ENCODE results near the gene PGBD5. TPM values are rescaled to one million over a fixed set of nuclear protein-coding genes. Genes with fewer than 3 reads are reported as not detected.

PGBD5 gene
- total RNA-seq, 1 donor from 2014 or later, result 14.7 TPM

DNA sequence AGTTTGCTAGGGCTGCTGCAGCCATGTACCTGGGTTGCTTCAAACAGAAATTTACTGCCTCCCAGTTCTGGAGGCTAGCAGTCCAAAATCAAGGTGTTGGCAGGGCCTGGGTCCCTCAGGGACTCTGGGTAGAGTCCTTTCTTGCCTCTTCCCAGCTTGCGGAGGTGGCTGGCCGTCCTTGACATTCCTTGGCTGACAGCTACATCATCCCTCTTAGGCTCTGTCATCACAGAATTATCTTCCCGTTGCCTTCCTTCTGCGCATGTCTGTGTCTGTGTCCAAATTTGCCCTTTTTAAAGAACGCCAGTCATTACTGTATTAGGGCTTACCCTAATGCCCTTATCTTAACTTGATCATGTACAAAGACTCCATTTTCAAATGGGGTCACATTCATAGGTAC is 37.6 kb upstream of the PGBD5 start:
- H3K4me3 Mint-ChIP-seq (ENCODE audit: unreplicated experiment), result no peak overlapping the region
- FAIRE-seq, result no peak
- no peaks in the 10 kb centered on the region for H3K9me3 Mint-ChIP-seq (ENCODE audit: unreplicated experiment)
- Histone ChIP-seq H3K9me3 (ENCODE audit: insufficient read depth, low read depth, low read length) (no peaks in the 10 kb centered on the region), H3K79me2 (ENCODE audit: insufficient read depth, low read length) (no peaks in the 10 kb centered on the region), H3K36me3 (ENCODE audit: insufficient read depth, low read length) (no peaks in the 10 kb centered on the region), H2AFZ (ENCODE audit: low read depth, low read length) (no peak overlapping the region), H3K4me2 (ENCODE audit: low read length) (no peak overlapping the region), H4K20me1 (ENCODE audit: insufficient read depth, low read length) (no peaks in the 10 kb centered on the region), H3K4me1 (ENCODE audit: insufficient read depth, low read length) (no peaks in the 10 kb centered on the region), H3K4me3 (ENCODE audit: insufficient read depth, low read depth, low read length) (no peak overlapping the region), H3K27me3 (ENCODE audit: insufficient read depth, low read length) (no peaks in the 10 kb centered on the region), H3K9ac (ENCODE audit: low read length) (no peak overlapping the region), H3K27ac (ENCODE audit: low read depth, low read length) (no peak overlapping the region)
- no peaks in the 10 kb centered on the region for H3K27me3 Mint-ChIP-seq (ENCODE audit: low read depth, unreplicated experiment)
- TF ChIP-seq, protein P1, sequence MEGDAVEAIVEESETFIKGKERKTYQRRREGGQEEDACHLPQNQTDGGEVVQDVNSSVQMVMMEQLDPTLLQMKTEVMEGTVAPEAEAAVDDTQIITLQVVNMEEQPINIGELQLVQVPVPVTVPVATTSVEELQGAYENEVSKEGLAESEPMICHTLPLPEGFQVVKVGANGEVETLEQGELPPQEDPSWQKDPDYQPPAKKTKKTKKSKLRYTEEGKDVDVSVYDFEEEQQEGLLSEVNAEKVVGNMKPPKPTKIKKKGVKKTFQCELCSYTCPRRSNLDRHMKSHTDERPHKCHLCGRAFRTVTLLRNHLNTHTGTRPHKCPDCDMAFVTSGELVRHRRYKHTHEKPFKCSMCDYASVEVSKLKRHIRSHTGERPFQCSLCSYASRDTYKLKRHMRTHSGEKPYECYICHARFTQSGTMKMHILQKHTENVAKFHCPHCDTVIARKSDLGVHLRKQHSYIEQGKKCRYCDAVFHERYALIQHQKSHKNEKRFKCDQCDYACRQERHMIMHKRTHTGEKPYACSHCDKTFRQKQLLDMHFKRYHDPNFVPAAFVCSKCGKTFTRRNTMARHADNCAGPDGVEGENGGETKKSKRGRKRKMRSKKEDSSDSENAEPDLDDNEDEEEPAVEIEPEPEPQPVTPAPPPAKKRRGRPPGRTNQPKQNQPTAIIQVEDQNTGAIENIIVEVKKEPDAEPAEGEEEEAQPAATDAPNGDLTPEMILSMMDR (IDR thresholded peaks at IDR 0.05; ENCODE audit: insufficient read depth, low read depth, low read length), result no peak
- TF ChIP-seq EZH2 (IDR thresholded peaks at IDR 0.05; ENCODE audit: insufficient read depth, low read length), result no peak
- no peak for DNase-seq (ENCODE audit: low read depth)
- H3K27ac Mint-ChIP-seq (ENCODE audit: unreplicated experiment), result no peak overlapping the region
- H3K4me1 Mint-ChIP-seq (ENCODE audit: low read depth, unreplicated experiment), result peaks cover 14% of the 10 kb centered on the region
- H3K36me3 Mint-ChIP-seq (ENCODE audit: low read depth, unreplicated experiment), result peaks cover 1% of the 10 kb centered on the region

DNA sequence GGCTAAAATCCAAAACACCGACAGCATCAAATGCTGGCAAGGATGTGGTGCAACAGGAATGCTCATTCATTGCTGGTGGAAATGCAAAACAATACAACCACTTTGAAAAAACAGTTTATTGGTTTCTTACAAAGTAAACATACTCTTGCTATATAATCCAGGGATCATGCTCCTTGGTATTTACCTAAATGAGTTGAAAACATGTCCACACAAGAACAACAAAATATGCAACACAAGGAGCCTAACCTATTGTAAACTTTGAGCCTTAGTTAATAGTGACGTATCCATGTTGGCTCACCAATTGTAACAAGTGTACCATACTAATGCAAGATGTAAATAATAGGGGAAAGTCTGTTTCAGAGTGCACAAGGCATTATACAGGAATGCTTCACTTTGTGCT is 37.2 kb upstream of the PGBD5 start:
- DNase-seq (ENCODE audit: low read depth) (no peak), FAIRE-seq (no peak)
- Histone ChIP-seq H3K4me1 (ENCODE audit: insufficient read depth, low read length) (no peaks in the 10 kb centered on the region), H3K4me2 (ENCODE audit: low read length) (no peak overlapping the region), H4K20me1 (ENCODE audit: insufficient read depth, low read length) (no peaks in the 10 kb centered on the region), H3K79me2 (ENCODE audit: insufficient read depth, low read length) (no peaks in the 10 kb centered on the region), H3K4me3 (ENCODE audit: insufficient read depth, low read depth, low read length) (no peak overlapping the region), H3K27ac (ENCODE audit: low read depth, low read length) (no peak overlapping the region), H2AFZ (ENCODE audit: low read depth, low read length) (no peak overlapping the region), H3K9ac (ENCODE audit: low read length) (no peak overlapping the region), H3K9me3 (ENCODE audit: insufficient read depth, low read depth, low read length) (no peaks in the 10 kb centered on the region), H3K27me3 (ENCODE audit: insufficient read depth, low read length) (no peaks in the 10 kb centered on the region), H3K36me3 (ENCODE audit: insufficient read depth, low read length) (no peaks in the 10 kb centered on the region)
- no peaks in the 10 kb centered on the region for H3K27me3 Mint-ChIP-seq (ENCODE audit: low read depth, unreplicated experiment)
- no peak overlapping the region for H3K4me3 Mint-ChIP-seq (ENCODE audit: unreplicated experiment)
- no peak overlapping the region for H3K27ac Mint-ChIP-seq (ENCODE audit: unreplicated experiment)
- peaks cover 1% of the 10 kb centered on the region for H3K36me3 Mint-ChIP-seq (ENCODE audit: low read depth, unreplicated experiment)
- no peak for TF ChIP-seq EZH2 (IDR thresholded peaks at IDR 0.05; ENCODE audit: insufficient read depth, low read length)
- TF ChIP-seq, protein P1 (IDR thresholded peaks at IDR 0.05; ENCODE audit: insufficient read depth, low read depth, low read length), result no peak
- peaks cover 19% of the 10 kb centered on the region for H3K4me1 Mint-ChIP-seq (ENCODE audit: low read depth, unreplicated experiment)
- H3K9me3 Mint-ChIP-seq (ENCODE audit: unreplicated experiment), result no peaks in the 10 kb centered on the region

DNA sequence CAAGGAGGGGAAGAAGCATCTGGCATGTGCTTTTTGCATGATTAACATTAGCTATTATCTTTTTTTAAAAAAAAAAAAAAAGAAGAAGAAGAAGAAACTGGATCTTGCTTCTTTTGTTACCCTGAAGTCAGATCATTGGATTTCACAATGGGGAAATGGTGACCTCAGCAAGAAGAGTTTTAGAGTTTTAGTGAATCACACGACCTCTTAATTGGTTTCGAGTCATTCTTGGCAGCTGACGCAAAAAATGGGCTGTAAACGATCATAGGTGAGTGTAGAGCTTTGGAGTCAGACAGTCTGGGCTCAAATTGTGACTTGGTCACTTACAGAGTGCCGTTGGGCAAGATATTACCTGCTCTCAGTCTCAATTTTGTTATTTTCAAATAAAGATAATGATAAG is 33.3 kb upstream of the PGBD5 start:
- Histone ChIP-seq H4K20me1 (ENCODE audit: insufficient read depth, low read length) (no peaks in the 10 kb centered on the region), H3K27me3 (ENCODE audit: insufficient read depth, low read length) (no peaks in the 10 kb centered on the region), H3K9ac (ENCODE audit: low read length) (no peak overlapping the region), H3K36me3 (ENCODE audit: insufficient read depth, low read length) (no peaks in the 10 kb centered on the region), H3K27ac (ENCODE audit: low read depth, low read length) (no peak overlapping the region), H3K9me3 (ENCODE audit: insufficient read depth, low read depth, low read length) (no peaks in the 10 kb centered on the region), H3K79me2 (ENCODE audit: insufficient read depth, low read length) (no peaks in the 10 kb centered on the region), H2AFZ (ENCODE audit: low read depth, low read length) (no peak overlapping the region), H3K4me3 (ENCODE audit: insufficient read depth, low read depth, low read length) (no peak overlapping the region), H3K4me2 (ENCODE audit: low read length) (no peak overlapping the region), H3K4me1 (ENCODE audit: insufficient read depth, low read length) (no peaks in the 10 kb centered on the region)
- no peak for FAIRE-seq
- Mint-ChIP-seq H3K4me1 (ENCODE audit: low read depth, unreplicated experiment) (peaks cover 19% of the 10 kb centered on the region), H3K9me3 (ENCODE audit: unreplicated experiment) (no peaks in the 10 kb centered on the region), H3K27ac (ENCODE audit: unreplicated experiment) (no peak overlapping the region), H3K36me3 (ENCODE audit: low read depth, unreplicated experiment) (peaks cover 1% of the 10 kb centered on the region), H3K4me3 (ENCODE audit: unreplicated experiment) (no peak overlapping the region), H3K27me3 (ENCODE audit: low read depth, unreplicated experiment) (peaks cover 3% of the 10 kb centered on the region)
- DNase-seq (ENCODE audit: low read depth), result peak; percentile 62
- no peak for TF ChIP-seq EZH2 (IDR thresholded peaks at IDR 0.05; ENCODE audit: insufficient read depth, low read length)
- TF ChIP-seq, protein P1 (IDR thresholded peaks at IDR 0.05; ENCODE audit: insufficient read depth, low read depth, low read length), result no peak

All from astrocyte (in vitro differentiated cells and primary cell).